GM23338 (cell line): Measurements from ENCODE around the gene TGDS. TPM values are rescaled to one million over a fixed set of nuclear protein-coding genes. Genes with fewer than 3 reads are reported as not detected.

Experiments
- ATAC-seq: fragments of 200-7000 bp; cut with Tn5 transposase; 3 replicates; pipeline ENCODE4 v1.9.1; 2020
- DNase-seq: peaks from one replicate; pipeline ENCODE4 v3.0.0-alpha.2; 2015; ENCODE audit warnings: low spot score
- H2AFZ ChIP-seq: fragments of 200-600 bp; sonication (generic); 2 replicates; pipeline ENCODE4 v1.8.0; 2016; ENCODE audit warnings: antibody characterized with exemption, mild to moderate bottlenecking, moderate library complexity
- H3F3A ChIP-seq: fragments of 200-600 bp; sonication (generic); replicated peaks from 2 replicates; pipeline ENCODE4 v1.8.0; 2017; ENCODE audit warnings: antibody characterized with exemption, mixed run types, low read depth
- H3K27ac ChIP-seq: fragments of 200-600 bp; sonication (generic); 2 replicates; pipeline ENCODE4 v1.6.1; 2016; ENCODE audit warnings: low read depth
- H3K27me3 ChIP-seq: fragments of 200-600 bp; sonication (generic); 2 replicates; pipeline ENCODE4 v1.8.0; 2016; ENCODE audit warnings: mild to moderate bottlenecking, mixed run types, moderate library complexity; ENCODE audit not compliant: insufficient read depth
- H3K36me3 ChIP-seq: fragments of 200-600 bp; sonication (generic); 2 replicates; pipeline ENCODE4 v1.8.0; 2016; ENCODE audit warnings: mild to moderate bottlenecking; ENCODE audit not compliant: insufficient read depth
- H3K4me1 ChIP-seq: fragments of 200-600 bp; sonication (generic); 2 replicates; pipeline ENCODE4 v1.8.0; 2016; ENCODE audit warnings: mild to moderate bottlenecking, moderate library complexity; ENCODE audit not compliant: insufficient read depth
- H3K4me2 ChIP-seq: fragments of 200-600 bp; sonication (generic); 2 replicates; pipeline ENCODE4 v1.7.1; 2017; ENCODE audit warnings: mixed run types
- H3K4me3 ChIP-seq: fragments of 200-600 bp; sonication (generic); 2 replicates; pipeline ENCODE4 v1.6.1; 2016; ENCODE audit warnings: mixed run types
- H3K79me2 ChIP-seq: fragments of 200-600 bp; sonication (generic); replicated peaks from 2 replicates; pipeline ENCODE4 v1.8.0; 2017; ENCODE audit warnings: mild to moderate bottlenecking; ENCODE audit not compliant: insufficient read depth
- H3K9me2 ChIP-seq: fragments of 200-600 bp; sonication (generic); 2 replicates; pipeline ENCODE4 v1.8.0; 2017; ENCODE audit not compliant: insufficient read depth
- H4K20me1 ChIP-seq: fragments of 200-600 bp; sonication (generic); replicated peaks from 2 replicates; pipeline ENCODE4 v1.8.0; 2017; ENCODE audit warnings: mild to moderate bottlenecking; ENCODE audit not compliant: insufficient read depth
- H3K27ac Mint-ChIP-seq: 2 replicates; pipeline ENCODE4 v1.8.0; 2020; ENCODE audit warnings: inconsistent platforms, mild to moderate bottlenecking, moderate library complexity, mixed read lengths
- H3K27me3 Mint-ChIP-seq: 3 replicates; pipeline ENCODE4 v1.8.0; 2022; ENCODE audit warnings: low read depth, mild to moderate bottlenecking, moderate library complexity, mixed read lengths, inconsistent platforms; ENCODE audit not compliant: insufficient read depth, poor library complexity
- H3K36me3 Mint-ChIP-seq: 3 replicates; pipeline ENCODE4 v1.8.0; 2021; ENCODE audit warnings: low read depth, mild to moderate bottlenecking, inconsistent platforms, moderate library complexity, mixed read lengths
- H3K4me1 Mint-ChIP-seq: 3 replicates; pipeline ENCODE4 v1.8.0; 2020; ENCODE audit warnings: mild to moderate bottlenecking, inconsistent platforms, mixed read lengths
- H3K4me3 Mint-ChIP-seq: 3 replicates; pipeline ENCODE4 v1.8.0; 2021; ENCODE audit warnings: moderate library complexity, mild to moderate bottlenecking, inconsistent platforms, mixed read lengths
- H3K9me3 Mint-ChIP-seq: 3 replicates; pipeline ENCODE4 v1.8.0; 2020; ENCODE audit warnings: moderate library complexity, mild to moderate bottlenecking, inconsistent platforms, mixed read lengths
- CREB1 ChIP-seq: fragments of 250-450 bp; sonication (Bioruptor Pico); IDR thresholded peaks from 2 replicates; pipeline ENCODE4 v1.5.0; 2020; ENCODE audit warnings: low read depth, mild to moderate bottlenecking, moderate library complexity
- ETS1 ChIP-seq: IDR thresholded peaks from 2 replicates; pipeline ENCODE4 v1.6.1; 2016; ENCODE audit warnings: antibody characterized with exemption
- EZH2 ChIP-seq: fragments of 200-600 bp; sonication (generic); IDR thresholded peaks from one replicate; pipeline ENCODE4 v1.8.0; 2017; ENCODE audit warnings: antibody characterized with exemption, mild to moderate bottlenecking, low read depth; ENCODE audit not compliant: unreplicated experiment
- EZH2phosphoT487 ChIP-seq: fragments of 200-600 bp; sonication (generic); IDR thresholded peaks from one replicate; pipeline ENCODE4 v1.8.1; 2018; ENCODE audit warnings: antibody characterized with exemption; ENCODE audit not compliant: unreplicated experiment
- JUNB ChIP-seq: IDR thresholded peaks from one replicate; pipeline ENCODE4 v1.6.1; 2016; ENCODE audit warnings: antibody characterized with exemption; ENCODE audit not compliant: unreplicated experiment
- NANOG ChIP-seq: IDR thresholded peaks from 2 replicates; pipeline ENCODE4 v1.6.1; 2016; ENCODE audit warnings: antibody characterized with exemption, borderline replicate concordance
- POLR2AphosphoS5 ChIP-seq: IDR thresholded peaks from 2 replicates; pipeline ENCODE4 v1.6.1; 2016; ENCODE audit warnings: antibody characterized with exemption, low read depth
- REST ChIP-seq: IDR thresholded peaks from one replicate; pipeline ENCODE4 v1.6.1; 2018; ENCODE audit warnings: antibody characterized with exemption; ENCODE audit not compliant: unreplicated experiment
- STAT1 ChIP-seq: IDR thresholded peaks from one replicate; pipeline ENCODE4 v1.6.1; 2016; ENCODE audit warnings: antibody characterized with exemption; ENCODE audit not compliant: unreplicated experiment
- ZNF114 ChIP-seq: fragments of 250-450 bp; sonication (Bioruptor Pico); IDR thresholded peaks from 2 replicates; pipeline ENCODE4 v1.5.0; 2020; ENCODE audit warnings: mild to moderate bottlenecking, moderate library complexity
- ZNF331 ChIP-seq: fragments of 250-450 bp; sonication (Bioruptor Pico); IDR thresholded peaks from 2 replicates; pipeline ENCODE4 v1.5.0; 2020; ENCODE audit warnings: low read depth, mild to moderate bottlenecking, moderate library complexity
- polyA plus RNA-seq: library from polyadenylated mRNA; unstranded; fragments of >200 nt; fragmentation: Nextera tagmentation; extraction: Ambion mirVana; gene quantifications from 2 replicates; pipeline ENCODE4 v1.2.1, GENCODE V29; 2016
- total RNA-seq: library from RNA; depleted of rRNA; stranded (reverse); fragments of >200 nt; shearing (Covaris generic); gene quantifications from 2 replicates; pipeline ENCODE4 v1.2.3, GENCODE V29; 2014
- TF ChIP-seq, protein P1 (sequence below): fragments of 250-450 bp; sonication (Bioruptor Pico); IDR thresholded peaks from 2 replicates; pipeline ENCODE4 v1.5.0; 2020; ENCODE audit warnings: mild to moderate bottlenecking, moderate library complexity
- TF ChIP-seq, protein P2 (sequence below), 2 experiments: fragments of 200-600 bp in 1 of 2; sonication (generic) in 1 of 2; conservative IDR thresholded peaks; 2 replicates each; pipeline versions ENCODE4 v1.5.1 to v1.6.1; 2016 to 2017; ENCODE audit warnings: antibody characterized with exemption in 2 of 2, low read depth in 2 of 2, mild to moderate bottlenecking in 2 of 2, moderate library complexity in 1 of 2

Gene TGDS
- total and polyA plus RNA-seq, 2 experiments from 2014 or later = 18.4 to 19.6 TPM

DNA sequence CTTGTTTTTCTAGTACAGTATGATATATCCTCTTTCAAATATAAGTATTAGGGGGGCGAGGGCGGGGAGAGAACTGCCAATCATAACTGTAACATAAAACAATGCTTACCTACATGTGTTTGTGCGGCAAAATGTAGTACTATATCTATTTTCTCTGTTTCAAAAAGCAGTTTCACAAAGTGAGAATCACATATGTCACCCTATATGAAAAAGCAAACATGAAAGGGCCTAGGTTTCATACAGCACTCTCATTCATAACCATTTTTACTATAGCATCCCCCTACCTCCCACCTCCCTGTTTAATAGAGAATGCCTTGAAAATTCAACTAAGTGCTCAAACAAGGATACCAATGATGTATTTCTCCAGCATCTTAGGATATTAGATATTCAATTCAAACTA, 5.2 kb downstream of the TGDS start:
- Mint-ChIP-seq H3K4me3 (no peak overlapping the region), H3K9me3 (no peaks in the 10 kb centered on the region), H3K27ac (no peak overlapping the region), H3K36me3 (peaks cover 44% of the 10 kb centered on the region), H3K27me3 (no peaks in the 10 kb centered on the region), H3K4me1 (peaks cover 10% of the 10 kb centered on the region)
- peaks cover 53% of the 10 kb centered on the region for H3K79me2 ChIP-seq
- no peaks in the 10 kb centered on the region for H3K9me2 ChIP-seq
- no peaks in the 10 kb centered on the region for H3K27me3 ChIP-seq
- TF ChIP-seq JUNB (no peak), CREB1 (CRISPR knock-in tag) (no peak), POLR2AphosphoS5 (no peak), EZH2phosphoT487 (no peak), STAT1 (no peak), ZNF114 (no peak), ETS1 (no peak), EZH2 (no peak), NANOG (no peak), ZNF331 (CRISPR knock-in tag) (no peak), REST (no peak)
- TF ChIP-seq, protein P1, sequence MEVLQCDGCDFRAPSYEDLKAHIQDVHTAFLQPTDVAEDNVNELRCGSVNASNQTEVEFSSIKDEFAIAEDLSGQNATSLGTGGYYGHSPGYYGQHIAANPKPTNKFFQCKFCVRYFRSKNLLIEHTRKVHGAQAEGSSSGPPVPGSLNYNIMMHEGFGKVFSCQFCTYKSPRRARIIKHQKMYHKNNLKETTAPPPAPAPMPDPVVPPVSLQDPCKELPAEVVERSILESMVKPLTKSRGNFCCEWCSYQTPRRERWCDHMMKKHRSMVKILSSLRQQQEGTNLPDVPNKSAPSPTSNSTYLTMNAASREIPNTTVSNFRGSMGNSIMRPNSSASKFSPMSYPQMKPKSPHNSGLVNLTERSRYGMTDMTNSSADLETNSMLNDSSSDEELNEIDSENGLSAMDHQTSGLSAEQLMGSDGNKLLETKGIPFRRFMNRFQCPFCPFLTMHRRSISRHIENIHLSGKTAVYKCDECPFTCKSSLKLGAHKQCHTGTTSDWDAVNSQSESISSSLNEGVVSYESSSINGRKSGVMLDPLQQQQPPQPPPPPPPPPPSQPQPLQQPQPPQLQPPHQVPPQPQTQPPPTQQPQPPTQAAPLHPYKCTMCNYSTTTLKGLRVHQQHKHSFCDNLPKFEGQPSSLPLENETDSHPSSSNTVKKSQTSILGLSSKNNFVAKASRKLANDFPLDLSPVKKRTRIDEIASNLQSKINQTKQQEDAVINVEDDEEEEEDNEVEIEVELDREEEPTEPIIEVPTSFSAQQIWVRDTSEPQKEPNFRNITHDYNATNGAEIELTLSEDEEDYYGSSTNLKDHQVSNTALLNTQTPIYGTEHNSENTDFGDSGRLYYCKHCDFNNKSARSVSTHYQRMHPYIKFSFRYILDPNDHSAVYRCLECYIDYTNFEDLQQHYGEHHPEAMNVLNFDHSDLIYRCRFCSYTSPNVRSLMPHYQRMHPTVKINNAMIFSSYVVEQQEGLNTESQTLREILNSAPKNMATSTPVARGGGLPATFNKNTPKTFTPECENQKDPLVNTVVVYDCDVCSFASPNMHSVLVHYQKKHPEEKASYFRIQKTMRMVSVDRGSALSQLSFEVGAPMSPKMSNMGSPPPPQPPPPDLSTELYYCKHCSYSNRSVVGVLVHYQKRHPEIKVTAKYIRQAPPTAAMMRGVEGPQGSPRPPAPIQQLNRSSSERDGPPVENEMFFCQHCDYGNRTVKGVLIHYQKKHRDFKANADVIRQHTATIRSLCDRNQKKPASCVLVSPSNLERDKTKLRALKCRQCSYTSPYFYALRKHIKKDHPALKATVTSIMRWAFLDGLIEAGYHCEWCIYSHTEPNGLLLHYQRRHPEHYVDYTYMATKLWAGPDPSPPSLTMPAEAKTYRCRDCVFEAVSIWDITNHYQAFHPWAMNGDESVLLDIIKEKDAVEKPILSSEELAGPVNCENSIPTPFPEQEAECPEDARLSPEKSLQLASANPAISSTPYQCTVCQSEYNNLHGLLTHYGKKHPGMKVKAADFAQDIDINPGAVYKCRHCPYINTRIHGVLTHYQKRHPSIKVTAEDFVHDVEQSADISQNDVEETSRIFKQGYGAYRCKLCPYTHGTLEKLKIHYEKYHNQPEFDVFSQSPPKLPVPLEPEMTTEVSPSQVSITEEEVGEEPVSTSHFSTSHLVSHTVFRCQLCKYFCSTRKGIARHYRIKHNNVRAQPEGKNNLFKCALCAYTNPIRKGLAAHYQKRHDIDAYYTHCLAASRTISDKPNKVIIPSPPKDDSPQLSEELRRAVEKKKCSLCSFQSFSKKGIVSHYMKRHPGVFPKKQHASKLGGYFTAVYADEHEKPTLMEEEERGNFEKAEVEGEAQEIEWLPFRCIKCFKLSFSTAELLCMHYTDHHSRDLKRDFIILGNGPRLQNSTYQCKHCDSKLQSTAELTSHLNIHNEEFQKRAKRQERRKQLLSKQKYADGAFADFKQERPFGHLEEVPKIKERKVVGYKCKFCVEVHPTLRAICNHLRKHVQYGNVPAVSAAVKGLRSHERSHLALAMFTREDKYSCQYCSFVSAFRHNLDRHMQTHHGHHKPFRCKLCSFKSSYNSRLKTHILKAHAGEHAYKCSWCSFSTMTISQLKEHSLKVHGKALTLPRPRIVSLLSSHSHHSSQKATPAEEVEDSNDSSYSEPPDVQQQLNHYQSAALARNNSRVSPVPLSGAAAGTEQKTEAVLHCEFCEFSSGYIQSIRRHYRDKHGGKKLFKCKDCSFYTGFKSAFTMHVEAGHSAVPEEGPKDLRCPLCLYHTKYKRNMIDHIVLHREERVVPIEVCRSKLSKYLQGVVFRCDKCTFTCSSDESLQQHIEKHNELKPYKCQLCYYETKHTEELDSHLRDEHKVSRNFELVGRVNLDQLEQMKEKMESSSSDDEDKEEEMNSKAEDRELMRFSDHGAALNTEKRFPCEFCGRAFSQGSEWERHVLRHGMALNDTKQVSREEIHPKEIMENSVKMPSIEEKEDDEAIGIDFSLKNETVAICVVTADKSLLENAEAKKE (CRISPR knock-in tag) = no peak
- TF ChIP-seq, protein P2, sequence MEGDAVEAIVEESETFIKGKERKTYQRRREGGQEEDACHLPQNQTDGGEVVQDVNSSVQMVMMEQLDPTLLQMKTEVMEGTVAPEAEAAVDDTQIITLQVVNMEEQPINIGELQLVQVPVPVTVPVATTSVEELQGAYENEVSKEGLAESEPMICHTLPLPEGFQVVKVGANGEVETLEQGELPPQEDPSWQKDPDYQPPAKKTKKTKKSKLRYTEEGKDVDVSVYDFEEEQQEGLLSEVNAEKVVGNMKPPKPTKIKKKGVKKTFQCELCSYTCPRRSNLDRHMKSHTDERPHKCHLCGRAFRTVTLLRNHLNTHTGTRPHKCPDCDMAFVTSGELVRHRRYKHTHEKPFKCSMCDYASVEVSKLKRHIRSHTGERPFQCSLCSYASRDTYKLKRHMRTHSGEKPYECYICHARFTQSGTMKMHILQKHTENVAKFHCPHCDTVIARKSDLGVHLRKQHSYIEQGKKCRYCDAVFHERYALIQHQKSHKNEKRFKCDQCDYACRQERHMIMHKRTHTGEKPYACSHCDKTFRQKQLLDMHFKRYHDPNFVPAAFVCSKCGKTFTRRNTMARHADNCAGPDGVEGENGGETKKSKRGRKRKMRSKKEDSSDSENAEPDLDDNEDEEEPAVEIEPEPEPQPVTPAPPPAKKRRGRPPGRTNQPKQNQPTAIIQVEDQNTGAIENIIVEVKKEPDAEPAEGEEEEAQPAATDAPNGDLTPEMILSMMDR (conservative IDR thresholded peaks at IDR 0.05; ENCODE audit: low read depth in 2 of 2) = no peak
- no peak overlapping the region for H3K27ac ChIP-seq
- H3K36me3 ChIP-seq = peaks cover 22% of the 10 kb centered on the region; the same call in 1 of the 2 replicates
- ATAC-seq (no peak), DNase-seq (no peak)
- H3K4me2 ChIP-seq = no peak overlapping the region
- H3F3A ChIP-seq = no peaks in the 10 kb centered on the region
- H4K20me1 ChIP-seq = no peaks in the 10 kb centered on the region
- peaks cover 10% of the 10 kb centered on the region for H3K4me1 ChIP-seq
- H3K4me3 ChIP-seq = no peak overlapping the region
- no peak overlapping the region for H2AFZ ChIP-seq
